ENCODE results near the gene C18orf63.

DNA sequence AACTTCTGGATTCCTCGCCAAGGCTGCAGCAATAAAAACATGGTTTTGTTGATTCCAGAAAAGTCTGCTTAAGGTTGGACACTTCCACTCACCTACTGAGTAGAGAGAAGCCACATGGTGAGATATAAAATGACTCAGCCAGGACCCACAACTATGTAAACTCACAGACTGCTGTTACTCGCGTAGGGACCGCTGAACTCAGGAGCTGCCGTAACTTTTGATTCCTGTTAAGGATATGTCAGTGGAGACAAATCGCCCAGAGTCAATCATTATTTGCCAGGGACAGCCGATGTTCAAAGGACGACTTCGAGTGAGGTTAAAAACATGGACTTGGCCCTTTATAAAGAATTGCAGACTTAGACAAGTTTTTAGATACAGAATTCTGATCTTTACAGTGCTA is 49.5 kb upstream of the C18orf63 start:
- TF ChIP-seq, protein P1, sequence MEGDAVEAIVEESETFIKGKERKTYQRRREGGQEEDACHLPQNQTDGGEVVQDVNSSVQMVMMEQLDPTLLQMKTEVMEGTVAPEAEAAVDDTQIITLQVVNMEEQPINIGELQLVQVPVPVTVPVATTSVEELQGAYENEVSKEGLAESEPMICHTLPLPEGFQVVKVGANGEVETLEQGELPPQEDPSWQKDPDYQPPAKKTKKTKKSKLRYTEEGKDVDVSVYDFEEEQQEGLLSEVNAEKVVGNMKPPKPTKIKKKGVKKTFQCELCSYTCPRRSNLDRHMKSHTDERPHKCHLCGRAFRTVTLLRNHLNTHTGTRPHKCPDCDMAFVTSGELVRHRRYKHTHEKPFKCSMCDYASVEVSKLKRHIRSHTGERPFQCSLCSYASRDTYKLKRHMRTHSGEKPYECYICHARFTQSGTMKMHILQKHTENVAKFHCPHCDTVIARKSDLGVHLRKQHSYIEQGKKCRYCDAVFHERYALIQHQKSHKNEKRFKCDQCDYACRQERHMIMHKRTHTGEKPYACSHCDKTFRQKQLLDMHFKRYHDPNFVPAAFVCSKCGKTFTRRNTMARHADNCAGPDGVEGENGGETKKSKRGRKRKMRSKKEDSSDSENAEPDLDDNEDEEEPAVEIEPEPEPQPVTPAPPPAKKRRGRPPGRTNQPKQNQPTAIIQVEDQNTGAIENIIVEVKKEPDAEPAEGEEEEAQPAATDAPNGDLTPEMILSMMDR (IDR thresholded peaks at IDR 0.05), result no peak
- TF ChIP-seq POLR2A (IDR thresholded peaks at IDR 0.05) (no peak), EP300 (IDR thresholded peaks at IDR 0.05) (no peak)

Data from upper lobe of left lung (tissue), 4 donors.